CD14-positive monocyte (primary cell): ENCODE data around the gene NADK2. TPM values are rescaled to one million over a fixed set of nuclear protein-coding genes. Genes with fewer than 3 reads are reported as not detected.

Experiments used
- DNase-seq, 3 donors: peaks; one replicate each; pipeline ENCODE4 v3.0.0-alpha.2; 2011 to 2022
- H2AFZ ChIP-seq: 2 replicates; pipeline ENCODE4 v1.6.0; 2012; ENCODE audit warnings: mild to moderate bottlenecking, low read depth, low read length, inconsistent platforms; ENCODE audit not compliant: insufficient read depth, poor library complexity, severe bottlenecking
- H3K27ac ChIP-seq, 2 donors: 1 replicate in 1 of 2; 2 replicates in 1 of 2; pipeline ENCODE4 v1.5.1; 2012 to 2013; ENCODE audit warnings: low read length in 2 of 2, control low read depth in 1 of 2, inconsistent platforms in 1 of 2, low read depth in 1 of 2, mild to moderate bottlenecking in 1 of 2
- H3K27me3 ChIP-seq, 2 donors: one replicate each; pipeline versions ENCODE4 v1.6.0 to v1.6.1; 2011 to 2013; ENCODE audit warnings: low read length in 2 of 2; ENCODE audit not compliant: control insufficient read depth in 2 of 2, insufficient read depth in 2 of 2
- H3K36me3 ChIP-seq, 2 donors: replicated peaks in 1 of 2; 1 replicate in 1 of 2; 2 replicates in 1 of 2; pipeline versions ENCODE4 v1.5.1 to v1.6.1; 2012 to 2013; ENCODE audit warnings: low read length in 2 of 2, control low read depth in 1 of 2, inconsistent platforms in 1 of 2, mild to moderate bottlenecking in 1 of 2; ENCODE audit not compliant: insufficient read depth in 2 of 2, control insufficient read depth in 1 of 2
- H3K4me1 ChIP-seq, 2 donors: 1 replicate in 1 of 2; 2 replicates in 1 of 2; pipeline versions ENCODE4 v1.5.1 to v1.6.1; 2012 to 2013; ENCODE audit warnings: low read length in 2 of 2, control low read depth in 1 of 2, inconsistent platforms in 1 of 2, mild to moderate bottlenecking in 1 of 2, moderate library complexity in 1 of 2; ENCODE audit not compliant: insufficient read depth in 2 of 2, control insufficient read depth in 1 of 2
- H3K4me2 ChIP-seq: replicated peaks from 2 replicates; pipeline ENCODE3; 2012; ENCODE audit warnings: low read length, moderate library complexity, mild to moderate bottlenecking; ENCODE audit not compliant: poor library complexity, severe bottlenecking; ENCODE audit errors: extremely low read depth
- H3K4me3 ChIP-seq, 3 experiments: fragments of 200-600 bp in 1 of 3; sonication (generic) in 1 of 3; replicated peaks in 1 of 3; 1 replicate in 2 of 3; 2 replicates in 1 of 3; pipeline ENCODE4 v1.5.1; 2011 to 2013; ENCODE audit warnings: low read length in 3 of 3, mild to moderate bottlenecking in 3 of 3, control low read depth in 2 of 3, low read depth in 2 of 3, inconsistent platforms in 1 of 3, moderate library complexity in 1 of 3
- H3K79me2 ChIP-seq: 2 replicates; pipeline ENCODE4 v1.6.0; 2012; ENCODE audit warnings: mild to moderate bottlenecking, control low read depth, inconsistent platforms, low read length, moderate library complexity; ENCODE audit not compliant: insufficient read depth
- H3K9ac ChIP-seq: 2 replicates; pipeline ENCODE4 v1.6.0; 2017; ENCODE audit warnings: low read length, mild to moderate bottlenecking; ENCODE audit not compliant: insufficient read depth, poor library complexity, severe bottlenecking
- H3K9me3 ChIP-seq, 2 donors: replicated peaks in 1 of 2; 1 replicate in 1 of 2; 2 replicates in 1 of 2; pipeline versions ENCODE4 v1.5.1 to v1.6.1; 2012 to 2013; ENCODE audit warnings: low read length in 2 of 2, control low read depth in 1 of 2; ENCODE audit not compliant: control insufficient read depth in 1 of 2, insufficient read depth in 1 of 2
- H4K20me1 ChIP-seq: 2 replicates; pipeline ENCODE4 v1.6.0; 2012; ENCODE audit warnings: mild to moderate bottlenecking, low read length, control low read depth, moderate library complexity; ENCODE audit not compliant: insufficient read depth
- H3K27ac Mint-ChIP-seq, 7 donors: one replicate each; pipeline ENCODE4 v1.8.0; 2020; ENCODE audit warnings: mild to moderate bottlenecking in 7 of 7, mixed read lengths in 7 of 7, moderate library complexity in 6 of 7, inconsistent platforms in 2 of 7
- H3K27me3 Mint-ChIP-seq, 3 donors: one replicate each; pipeline ENCODE4 v1.8.0; 2021 to 2022; ENCODE audit warnings: low read depth in 3 of 3, mild to moderate bottlenecking in 3 of 3, mixed read lengths in 3 of 3, moderate library complexity in 3 of 3, inconsistent platforms in 1 of 3
- H3K36me3 Mint-ChIP-seq, 2 donors: one replicate each; pipeline ENCODE4 v1.8.0; 2020; ENCODE audit warnings: mixed read lengths in 2 of 2, inconsistent platforms in 1 of 2, mild to moderate bottlenecking in 1 of 2
- H3K4me1 Mint-ChIP-seq: one replicate; pipeline ENCODE4 v1.8.0; 2020; ENCODE audit warnings: mild to moderate bottlenecking, mixed read lengths
- H3K4me3 Mint-ChIP-seq, 2 donors: one replicate each; pipeline ENCODE4 v1.8.0; 2020; ENCODE audit warnings: mild to moderate bottlenecking in 2 of 2, mixed read lengths in 2 of 2, moderate library complexity in 1 of 2
- H3K9me3 Mint-ChIP-seq, 7 donors: one replicate each; pipeline ENCODE4 v1.8.0; 2020 to 2022; ENCODE audit warnings: mixed read lengths in 7 of 7, mild to moderate bottlenecking in 6 of 7, moderate library complexity in 6 of 7, inconsistent platforms in 2 of 7
- WGBS: methylation state at CpG from one replicate; pipeline ENCODE4 v1.1.5; 2013; ENCODE audit warnings: missing lambda C conversion rate; ENCODE audit not compliant: insufficient coverage; 5-methylcytosine and 5-hydroxymethylcytosine counted together
- intact Hi-C, 2 donors: fragments of 100-400 bp; cut with micrococcal nuclease; formaldehyde crosslinking; loops; one replicate each; pipeline versions ENCODE4 v1.15.0 to v1.15.1; 2023
- polyA plus RNA-seq, 3 donors: library from polyadenylated mRNA; depleted of rRNA in 1 of 3; unstranded in 2 of 3; stranded (reverse) in 1 of 3; fragments of 300-500 nt in 2 of 3; fragments of >200 nt in 1 of 3; fragmentation: Illumina TruSeq in 2 of 3; gene quantifications; 1 replicate in 2 of 3; 2 replicates in 1 of 3; pipeline ENCODE4 v1.2.3, GENCODE V29; 2012 to 2021
- TF ChIP-seq, protein P1 (sequence below): fragments of 200-600 bp; IDR thresholded peaks from one replicate; pipeline ENCODE4 v1.8.0; 2022; ENCODE audit warnings: antibody characterized with exemption, mild to moderate bottlenecking

NADK2 gene
- polyA plus RNA-seq, 3 donors, result 2.6 to 5.9 (median 3.3) TPM

DNA sequence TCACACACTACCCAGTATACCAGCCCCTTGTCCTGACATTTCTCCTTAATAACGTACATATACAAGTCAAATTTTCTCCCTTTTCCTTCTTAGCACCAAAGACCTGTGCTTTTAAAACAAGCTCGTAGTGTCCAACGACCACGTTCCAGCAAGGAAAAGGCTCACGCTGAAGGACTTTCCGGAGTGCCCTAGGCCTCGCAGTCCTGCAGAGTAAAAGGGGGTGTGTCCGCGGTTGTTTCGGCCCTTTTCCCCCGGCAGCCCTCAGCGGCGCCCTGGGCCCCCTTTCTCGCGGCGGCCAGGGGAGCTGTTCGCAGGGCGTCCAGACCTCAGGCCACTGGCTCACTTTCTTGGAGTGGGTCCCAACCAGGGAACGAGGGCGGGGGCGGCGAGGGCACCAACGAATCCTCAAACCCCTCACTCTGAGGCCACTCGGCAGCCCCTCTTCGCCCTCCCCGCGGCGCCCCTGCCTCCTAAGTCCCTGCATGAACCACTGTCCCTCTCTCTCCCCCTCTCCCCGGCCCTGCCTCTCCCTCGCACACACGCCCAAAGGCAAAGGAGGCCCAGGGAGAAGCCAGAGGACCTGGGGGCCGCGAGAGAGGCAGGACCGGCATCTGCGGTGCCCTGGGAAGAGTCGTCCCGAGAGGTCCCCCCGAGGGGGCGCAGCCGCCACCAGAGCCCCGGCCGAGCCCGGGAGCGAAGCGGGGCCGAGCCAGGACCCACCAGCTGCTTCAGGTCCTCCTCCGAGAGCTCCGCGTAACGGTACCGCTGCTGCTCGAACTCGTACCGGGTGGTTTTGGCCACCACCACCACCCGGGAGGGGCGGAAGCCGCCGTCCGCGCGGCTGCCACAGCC, 720 bp downstream of the NADK2 start:
- H3K9me3 Mint-ChIP-seq, result peaks cover 0 to 2% (median 0%) of the 10 kb centered on the region in 7 donors
- H3K4me1 ChIP-seq, result peaks cover 17 to 26% of the 10 kb centered on the region in 2 donors

More for the DNA sequence above, 720 bp downstream of the NADK2 start:
- Histone ChIP-seq H2AFZ (peak overlapping the region; percentile 94), H3K4me2 (peak overlapping the region; percentile 98), H3K27me3 (no peaks in the 10 kb centered on the region), H3K27ac (peak overlapping the region; percentile 38 to 69), H3K4me3 (peak overlapping the region; percentile 59 to 89 (median 75)), H4K20me1 (no peaks in the 10 kb centered on the region), H3K9ac (peak overlapping the region; percentile 82), H3K79me2 (peaks cover 54% of the 10 kb centered on the region), H3K36me3 (no peaks in the 10 kb centered on the region), H3K9me3 (no peaks in the 10 kb centered on the region)
- DNase-seq, result peak; percentile 4 to 15 (median 7)
- Mint-ChIP-seq H3K4me1 (peaks cover 33% of the 10 kb centered on the region), H3K4me3 (peak overlapping the region; percentile 89 to 91), H3K27me3 (peaks cover 0 to 2% (median 0%) of the 10 kb centered on the region in 3 donors), H3K27ac (peak overlapping the region; percentile 30 to 89 (median 66)), H3K36me3 (no peaks in the 10 kb centered on the region)
- TF ChIP-seq, protein P1, sequence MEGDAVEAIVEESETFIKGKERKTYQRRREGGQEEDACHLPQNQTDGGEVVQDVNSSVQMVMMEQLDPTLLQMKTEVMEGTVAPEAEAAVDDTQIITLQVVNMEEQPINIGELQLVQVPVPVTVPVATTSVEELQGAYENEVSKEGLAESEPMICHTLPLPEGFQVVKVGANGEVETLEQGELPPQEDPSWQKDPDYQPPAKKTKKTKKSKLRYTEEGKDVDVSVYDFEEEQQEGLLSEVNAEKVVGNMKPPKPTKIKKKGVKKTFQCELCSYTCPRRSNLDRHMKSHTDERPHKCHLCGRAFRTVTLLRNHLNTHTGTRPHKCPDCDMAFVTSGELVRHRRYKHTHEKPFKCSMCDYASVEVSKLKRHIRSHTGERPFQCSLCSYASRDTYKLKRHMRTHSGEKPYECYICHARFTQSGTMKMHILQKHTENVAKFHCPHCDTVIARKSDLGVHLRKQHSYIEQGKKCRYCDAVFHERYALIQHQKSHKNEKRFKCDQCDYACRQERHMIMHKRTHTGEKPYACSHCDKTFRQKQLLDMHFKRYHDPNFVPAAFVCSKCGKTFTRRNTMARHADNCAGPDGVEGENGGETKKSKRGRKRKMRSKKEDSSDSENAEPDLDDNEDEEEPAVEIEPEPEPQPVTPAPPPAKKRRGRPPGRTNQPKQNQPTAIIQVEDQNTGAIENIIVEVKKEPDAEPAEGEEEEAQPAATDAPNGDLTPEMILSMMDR, result no peak
- intact Hi-C loops, result loop anchor here (5.0 to 10.0 kb wide), 3 partner anchors 89 to 1326 kb away; partner anchors contain the start of genes LMBRD2 (in 2 of the 2), SKP2 (in 2 of the 2), BRIX1 (in 1 of the 2) and RAD1 (in 1 of the 2)
- under 1% methylated on average over 59 of the region's 61 CpGs for WGBS
